ENCODE data around the gene HOXB4.

Gene HOXB4

DNA sequence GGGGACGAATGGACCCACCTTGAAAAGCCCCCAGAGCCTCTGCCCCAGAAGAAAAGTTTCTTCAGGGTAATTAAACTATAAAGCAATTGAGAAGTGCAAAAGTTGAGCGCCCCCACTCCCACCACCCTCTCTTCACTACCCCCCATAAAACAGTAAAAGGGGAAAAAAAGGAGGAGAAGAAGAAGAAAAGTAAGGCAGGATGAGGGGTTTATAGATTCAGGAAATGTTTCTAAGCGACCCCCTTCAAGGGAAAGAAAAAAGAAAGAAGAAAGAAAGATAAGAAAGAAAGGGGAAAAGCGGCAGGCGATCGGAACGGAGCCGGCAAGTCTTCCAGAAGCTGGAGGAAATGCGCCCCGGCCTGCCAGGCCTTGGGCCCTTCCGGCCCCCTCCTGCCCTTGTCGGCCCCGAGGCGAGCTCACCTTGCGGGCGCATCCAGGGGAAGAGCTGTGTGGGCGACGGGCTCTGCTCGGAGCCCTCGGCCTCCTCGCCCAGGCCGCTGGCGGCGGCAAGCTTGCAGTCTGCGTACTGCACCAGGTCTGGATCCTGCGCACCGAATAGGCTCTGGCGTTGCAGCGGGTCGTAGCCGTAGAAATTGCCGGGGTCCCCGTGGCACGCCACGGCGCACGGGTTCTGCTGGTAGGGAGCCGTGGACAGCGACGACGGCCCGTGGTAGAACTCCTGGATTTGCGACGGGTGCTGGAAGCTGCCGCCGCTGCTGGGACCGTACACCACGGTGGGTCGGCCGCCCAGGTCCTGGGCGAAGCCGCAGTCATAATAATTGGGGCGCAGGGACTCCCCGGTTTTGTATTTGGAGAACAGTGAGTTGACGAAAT lies 35.9 kb upstream of the HOXB4 start:
- peak; percentile 65 for DNase-seq

DNA sequence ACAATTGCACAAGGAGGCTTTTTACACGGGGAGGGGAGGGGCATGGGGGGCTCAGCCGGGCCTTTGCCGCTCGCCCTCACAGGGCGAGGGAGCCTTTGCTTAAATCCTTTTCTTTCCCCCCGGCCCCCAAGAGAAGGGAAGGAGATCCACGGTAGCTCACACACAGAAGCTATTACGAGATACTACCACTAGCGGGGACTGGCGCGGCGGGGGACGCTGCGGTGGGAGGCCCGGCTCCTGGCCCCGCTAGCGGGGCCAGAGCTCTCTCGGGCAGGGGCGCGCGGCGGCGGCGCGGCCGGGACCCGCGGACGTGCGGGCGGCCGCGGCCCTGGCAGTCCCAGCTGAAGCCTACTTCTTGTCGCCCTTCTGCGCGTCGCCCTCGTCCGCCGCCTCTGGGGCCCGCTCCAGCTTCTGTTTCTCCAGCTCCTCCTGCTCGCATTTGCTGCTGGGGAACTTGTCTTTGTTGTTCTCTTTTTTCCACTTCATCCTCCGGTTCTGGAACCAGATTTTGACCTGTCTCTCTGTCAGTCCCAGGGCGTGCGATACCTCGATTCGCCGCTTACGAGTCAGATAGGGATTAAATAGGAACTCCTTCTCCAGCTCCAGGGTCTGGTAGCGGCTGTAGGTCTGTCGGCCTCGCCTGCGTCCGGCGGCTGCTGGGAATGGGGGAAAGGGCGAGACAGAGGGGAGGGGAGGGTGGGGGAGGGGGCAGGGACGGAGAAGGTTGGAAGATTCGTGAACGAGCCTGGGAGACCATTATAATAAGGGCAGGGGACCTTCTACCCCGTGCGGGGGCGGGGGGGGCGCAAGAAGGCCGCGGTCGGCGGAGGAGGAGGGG lies 34.9 kb upstream of the HOXB4 start:
- DNase-seq = peak; percentile 74

DNA sequence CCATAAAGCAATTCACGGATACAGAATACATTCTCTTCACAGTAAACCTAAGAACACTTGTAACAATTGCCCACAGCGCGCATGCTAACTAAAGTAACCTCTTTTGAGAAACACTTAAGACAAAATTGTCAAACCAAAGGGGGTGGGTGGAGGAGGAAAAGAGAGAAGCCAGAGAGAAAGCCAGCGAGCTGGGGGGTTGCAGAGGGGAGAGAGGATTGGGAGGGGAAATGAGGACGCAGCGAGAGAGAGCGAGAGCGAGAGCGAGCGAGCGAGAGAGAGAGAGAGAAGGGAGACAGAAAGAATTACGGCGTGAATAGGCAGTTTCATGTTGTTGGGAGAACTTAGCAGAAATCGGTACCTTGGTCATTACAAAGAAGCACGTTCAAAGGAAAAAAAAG lies 34.3 kb upstream of the HOXB4 start:
- peak; percentile 52 for DNase-seq

DNA sequence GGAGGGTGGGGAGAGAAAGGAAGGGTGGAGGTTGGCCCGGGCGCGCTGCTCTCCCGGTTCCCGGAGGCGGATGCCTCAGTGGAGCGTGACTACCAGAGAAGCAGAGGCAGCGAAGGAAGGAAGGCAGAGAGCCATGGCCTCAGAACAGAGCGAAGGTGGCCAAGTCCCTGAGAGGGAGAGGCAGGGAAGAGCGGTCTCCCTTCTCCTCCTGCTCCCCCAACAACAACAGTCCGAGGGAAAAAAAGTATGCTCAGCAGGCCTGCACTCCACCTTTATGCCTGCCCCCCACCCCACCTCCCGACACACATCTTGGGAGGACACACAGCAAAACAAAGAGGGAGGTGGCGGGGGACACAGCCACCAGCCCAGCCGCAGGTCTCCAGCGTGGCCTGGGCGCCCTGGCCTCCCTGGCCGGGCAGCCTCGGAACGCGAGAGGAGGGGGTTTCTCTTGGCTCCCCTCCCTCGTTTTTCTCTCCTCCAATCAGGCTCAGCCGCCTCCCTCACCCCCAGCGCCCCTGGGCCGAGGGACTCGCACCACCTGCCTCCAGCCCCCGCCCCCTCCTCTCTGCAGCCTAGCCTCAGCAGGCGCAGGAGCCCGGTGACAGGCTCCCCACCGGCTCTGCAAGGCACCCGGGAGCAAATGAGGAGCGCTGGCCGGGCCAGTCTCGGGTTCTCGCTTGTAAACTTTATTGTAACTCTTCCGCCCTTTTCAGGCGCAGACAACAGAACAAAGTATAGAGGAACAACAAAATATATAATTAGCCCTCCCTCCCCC lies 33.7 kb upstream of the HOXB4 start:
- no peak for DNase-seq

- no peak for DNase-seq
Observed at GRCh38 chr17:48611213-48611612, 33.1 kb upstream of the HOXB4 start.

GRCh38 chr17:48610282-48611211 lies 32.4 kb upstream of the HOXB4 start, which contains the start of gene HOXB7:
Gene HOXB7, minus strand, starts transcription at chr17:48611017. Its CDS starts 99 bp downstream, at chr17:48610918.
- peak; percentile 72 for DNase-seq

- no peak for DNase-seq
Observed at GRCh38 chr17:48609759-48610281, 31.7 kb upstream of the HOXB4 start.

DNA sequence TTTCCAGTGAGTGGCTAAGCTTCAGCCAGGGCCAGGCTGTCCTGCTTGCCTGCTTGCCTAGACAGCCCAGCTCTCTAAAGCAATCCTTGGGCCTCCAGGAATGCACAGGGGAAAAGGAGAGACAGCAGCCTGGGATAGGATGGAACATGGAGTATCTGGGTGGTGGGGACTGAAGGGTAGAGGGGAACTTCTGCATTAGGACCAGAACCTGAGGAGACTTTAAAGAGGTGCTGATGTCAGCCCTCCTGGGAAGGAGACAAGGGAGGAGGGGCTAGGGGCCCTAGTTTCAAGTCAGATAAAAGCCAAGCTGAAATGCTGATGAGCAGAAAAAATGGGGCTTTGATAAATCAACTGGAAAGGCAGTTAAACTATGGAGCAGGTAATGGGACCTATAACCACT lies 30.9 kb upstream of the HOXB4 start:
- no peak for DNase-seq

- DNase-seq = no peak
Observed at GRCh38 chr17:48608494-48608834, 30.3 kb upstream of the HOXB4 start.

- DNase-seq = no peak
Observed at GRCh38 chr17:48606892-48607614, 28.9 kb upstream of the HOXB4 start.

GRCh38 chr17:48605991-48606891 lies 28.1 kb upstream of the HOXB4 start:
- peak; percentile 73 for DNase-seq

DNA sequence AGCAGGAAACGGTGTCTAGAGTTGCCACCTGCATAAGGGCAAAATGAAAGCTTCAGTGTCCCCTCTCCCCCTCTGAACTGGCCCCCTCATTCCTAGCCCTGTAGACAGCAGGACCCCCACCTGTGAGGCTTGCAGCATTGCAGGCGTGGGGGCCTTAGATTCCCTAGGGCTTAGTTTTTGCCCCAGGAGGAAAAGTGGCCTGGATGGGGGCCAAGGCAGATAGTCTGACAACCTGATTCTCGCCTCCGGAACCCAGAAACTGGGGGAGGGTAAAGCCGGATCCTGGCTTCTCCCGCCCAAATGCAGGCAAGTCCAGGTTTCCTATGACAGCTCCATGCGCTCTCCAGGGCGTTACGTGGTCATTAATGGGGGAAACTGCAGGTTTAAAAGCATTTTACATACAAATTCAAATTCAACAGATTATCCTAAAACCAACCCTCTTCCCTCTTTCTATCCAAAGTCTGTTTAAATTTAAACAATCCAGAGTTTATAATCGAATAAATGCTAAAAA lies 27.3 kb upstream of the HOXB4 start:
- DNase-seq = no peak

- no peak for DNase-seq
Observed at GRCh38 chr17:48604770-48605329, 26.7 kb upstream of the HOXB4 start, which contains the start of gene HOXB6. Gene HOXB6, minus strand, starts transcription at chr17:48604986. Its CDS starts 6,836 bp downstream, at chr17:48598150.

DNA sequence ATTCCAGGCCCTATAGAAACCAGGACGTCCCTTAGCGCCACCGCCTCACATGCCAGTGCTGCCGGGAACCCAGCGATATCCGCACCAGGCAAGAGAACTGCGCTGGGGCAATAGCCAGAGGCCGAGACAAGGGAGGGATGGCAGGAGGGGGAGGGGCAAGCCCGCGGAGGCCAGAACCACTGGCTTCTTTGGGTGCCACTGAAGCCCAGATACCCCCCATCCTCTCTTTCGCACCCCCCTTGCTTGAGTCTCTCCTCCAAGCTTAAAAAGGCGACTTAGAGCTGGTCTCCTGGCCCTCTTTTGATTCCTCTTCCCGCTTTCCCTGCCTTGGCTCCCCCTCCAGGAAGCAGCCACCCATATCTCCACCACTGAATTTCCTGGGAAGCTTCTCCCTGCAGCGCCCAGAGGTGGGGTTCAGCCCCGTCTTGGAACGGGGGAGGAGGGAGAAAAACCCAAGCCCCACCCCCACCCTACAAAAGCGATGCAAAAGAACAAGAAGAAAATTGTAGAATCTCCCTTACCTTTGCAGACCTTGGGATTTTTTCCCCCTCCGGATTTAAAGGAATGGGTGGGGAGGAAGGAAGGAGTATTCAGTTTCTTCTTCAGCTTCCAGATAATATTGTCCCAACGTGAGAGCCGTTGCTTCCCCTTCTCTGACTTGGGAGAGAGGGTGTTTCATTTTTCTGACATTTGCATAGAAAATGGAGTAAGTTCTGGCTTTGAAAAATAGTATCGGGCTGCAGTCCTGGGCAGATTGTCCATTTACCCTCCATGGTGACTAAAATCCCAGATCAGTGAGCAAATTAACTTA lies 26.0 kb upstream of the HOXB4 start:
- no peak for DNase-seq

GRCh38 chr17:48601539-48602425 lies 23.6 kb upstream of the HOXB4 start:
- DNase-seq = no peak

DNA sequence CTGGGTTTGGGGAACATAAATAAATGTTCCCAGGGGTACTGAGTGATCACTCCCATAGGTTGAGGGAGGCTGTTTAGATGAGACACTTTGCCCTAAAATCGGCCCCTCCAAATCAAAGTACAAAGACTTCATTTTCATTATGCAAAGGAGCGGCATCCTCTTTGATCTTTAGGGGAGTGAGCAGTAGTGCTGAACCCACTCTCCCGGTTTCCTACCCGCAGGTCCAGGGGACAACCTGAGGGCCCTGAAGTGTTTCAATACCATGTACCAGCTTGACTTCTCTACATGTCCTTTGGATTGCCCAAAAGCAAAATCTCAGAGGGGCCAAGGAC lies 23.0 kb upstream of the HOXB4 start:
- DNase-seq = no peak
